Neural crest cell (in vitro differentiated cells): ENCODE results near the gene JDP2. TPM values are rescaled to one million over a fixed set of nuclear protein-coding genes. Genes with fewer than 3 reads are reported as not detected.

Experiments
- DNase-seq: peaks from one replicate; pipeline ENCODE4 v3.0.0; 2021; ENCODE audit warnings: low read depth, mixed read lengths, low spot score
- H3K27ac Mint-ChIP-seq: one replicate; pipeline ENCODE4 v1.8.0; 2021; ENCODE audit warnings: mild to moderate bottlenecking, mixed read lengths; ENCODE audit not compliant: unreplicated experiment
- H3K27me3 Mint-ChIP-seq: 2 replicates; pipeline ENCODE4 v1.8.0; 2021; ENCODE audit warnings: low read depth, mild to moderate bottlenecking, mixed read lengths
- H3K36me3 Mint-ChIP-seq: 2 replicates; pipeline ENCODE4 v1.8.0; 2021; ENCODE audit warnings: low read depth, mild to moderate bottlenecking, mixed read lengths
- H3K4me1 Mint-ChIP-seq: 2 replicates; pipeline ENCODE4 v1.8.0; 2021; ENCODE audit warnings: mixed read lengths
- H3K4me3 Mint-ChIP-seq: one replicate; pipeline ENCODE4 v1.8.0; 2021; ENCODE audit warnings: mild to moderate bottlenecking, mixed read lengths
- H3K9me3 Mint-ChIP-seq: 2 replicates; pipeline ENCODE4 v1.8.0; 2021; ENCODE audit warnings: mixed read lengths
- CTCF ChIP-seq: fragments of 200-600 bp; sonication (generic); conservative IDR thresholded peaks from 2 replicates; pipeline ENCODE4 v1.5.0; 2021; ENCODE audit warnings: antibody characterized with exemption, mild to moderate bottlenecking
- total RNA-seq: library from RNA; stranded (reverse); gene quantifications from 2 replicates; pipeline ENCODE4 v1.2.1, GENCODE V29; 2021

JDP2 gene
- total RNA-seq, 1 donor from 2014 or later, result 2.6 TPM

GRCh38 chr14:75424496-75424895, 3.3 kb upstream of the JDP2 start:
- peaks cover 3% of the 10 kb centered on the region for H3K9me3 Mint-ChIP-seq
- H3K27ac Mint-ChIP-seq, result no peak overlapping the region
- DNase-seq, result no peak
- H3K27me3 Mint-ChIP-seq, result peaks cover 37% of the 10 kb centered on the region
- no peak overlapping the region for H3K4me3 Mint-ChIP-seq
- no peaks in the 10 kb centered on the region for H3K36me3 Mint-ChIP-seq
- H3K4me1 Mint-ChIP-seq, result peaks cover 8% of the 10 kb centered on the region
- TF ChIP-seq CTCF, result no peak

- no peak for TF ChIP-seq CTCF
- H3K27ac Mint-ChIP-seq, result no peak overlapping the region
- H3K9me3 Mint-ChIP-seq, result peaks cover 3% of the 10 kb centered on the region
- H3K4me1 Mint-ChIP-seq, result peaks cover 3% of the 10 kb centered on the region
- no peak for DNase-seq
- no peaks in the 10 kb centered on the region for H3K36me3 Mint-ChIP-seq
- H3K4me3 Mint-ChIP-seq, result peak overlapping the region; percentile 81
- peaks cover 43% of the 10 kb centered on the region for H3K27me3 Mint-ChIP-seq
Observed at GRCh38 chr14:75425446-75425845, 2.4 kb upstream of the JDP2 start.

- Mint-ChIP-seq H3K27me3 (peaks cover 43% of the 10 kb centered on the region), H3K36me3 (no peaks in the 10 kb centered on the region), H3K4me3 (peak overlapping the region; percentile 81), H3K9me3 (peaks cover 3% of the 10 kb centered on the region), H3K27ac (no peak overlapping the region), H3K4me1 (peaks cover 3% of the 10 kb centered on the region)
- no peak for DNase-seq
- no peak for TF ChIP-seq CTCF
Observed at GRCh38 chr14:75426332-75427125, 1.3 kb upstream of the JDP2 start.

GRCh38 chr14:75427126-75427481, 718 bp upstream of the JDP2 start:
- no peaks in the 10 kb centered on the region for H3K36me3 Mint-ChIP-seq
- peaks cover 3% of the 10 kb centered on the region for H3K9me3 Mint-ChIP-seq
- peak overlapping the region; percentile 79 for H3K4me3 Mint-ChIP-seq
- peaks cover 43% of the 10 kb centered on the region for H3K27me3 Mint-ChIP-seq
- peaks cover 3% of the 10 kb centered on the region for H3K4me1 Mint-ChIP-seq
- TF ChIP-seq CTCF, result no peak
- no peak for DNase-seq
- no peak overlapping the region for H3K27ac Mint-ChIP-seq

- no peaks in the 10 kb centered on the region for H3K36me3 Mint-ChIP-seq
- DNase-seq, result peak; percentile 7
- no peak for TF ChIP-seq CTCF
Observed at GRCh38 chr14:75428230-75429104, 645 bp downstream of the JDP2 start.

More at GRCh38 chr14:75428230-75429104, 645 bp downstream of the JDP2 start:
- no peak overlapping the region for H3K27ac Mint-ChIP-seq
- peaks cover 3% of the 10 kb centered on the region for H3K4me1 Mint-ChIP-seq
- H3K9me3 Mint-ChIP-seq, result peaks cover 3% of the 10 kb centered on the region
- H3K27me3 Mint-ChIP-seq, result peaks cover 39% of the 10 kb centered on the region
- H3K4me3 Mint-ChIP-seq, result peak overlapping the region; percentile 87
